ENCODE data around the gene SLC48A1. TPM values are rescaled to one million over a fixed set of nuclear protein-coding genes. Genes with fewer than 3 reads are reported as not detected.

The SLC48A1 gene
- total RNA-seq, 1 donor from 2014 or later = 65.5 TPM

GRCh38 chr12:47818007-47818376, 45.0 kb downstream of the SLC48A1 start:
- no peak for DNase-seq (ENCODE audit: low spot score)
- H3K27ac Mint-ChIP-seq (ENCODE audit: unreplicated experiment) = peak overlapping the region; percentile 100
- H3K27me3 Mint-ChIP-seq (ENCODE audit: unreplicated experiment) = peaks cover 61% of the 10 kb centered on the region
- peaks cover 31% of the 10 kb centered on the region for H3K36me3 Mint-ChIP-seq (ENCODE audit: low read depth, unreplicated experiment)
- peaks cover 75% of the 10 kb centered on the region for H3K4me1 Mint-ChIP-seq (ENCODE audit: unreplicated experiment)
- peak overlapping the region; percentile 98 for H3K4me3 Mint-ChIP-seq (ENCODE audit: unreplicated experiment)
- no peak for TF ChIP-seq CTCF (IDR thresholded peaks at IDR 0.05; ENCODE audit: unreplicated experiment)
- no peaks in the 10 kb centered on the region for H3K9me3 Mint-ChIP-seq (ENCODE audit: unreplicated experiment)

- H3K4me3 Mint-ChIP-seq (ENCODE audit: unreplicated experiment) = peak overlapping the region; percentile 98
- no peaks in the 10 kb centered on the region for H3K9me3 Mint-ChIP-seq (ENCODE audit: unreplicated experiment)
- no peak for TF ChIP-seq CTCF (IDR thresholded peaks at IDR 0.05; ENCODE audit: unreplicated experiment)
- no peak for DNase-seq (ENCODE audit: low spot score)
- peaks cover 59% of the 10 kb centered on the region for H3K27me3 Mint-ChIP-seq (ENCODE audit: unreplicated experiment)
- H3K4me1 Mint-ChIP-seq (ENCODE audit: unreplicated experiment) = peaks cover 75% of the 10 kb centered on the region
- peak overlapping the region; percentile 100 for H3K27ac Mint-ChIP-seq (ENCODE audit: unreplicated experiment)
- peaks cover 31% of the 10 kb centered on the region for H3K36me3 Mint-ChIP-seq (ENCODE audit: low read depth, unreplicated experiment)
These were observed 45.6 kb downstream of the SLC48A1 start for GRCh38 chr12:47818467-47819137.

- H3K27ac Mint-ChIP-seq (ENCODE audit: unreplicated experiment) = peak overlapping the region; percentile 100
- peaks cover 75% of the 10 kb centered on the region for H3K4me1 Mint-ChIP-seq (ENCODE audit: unreplicated experiment)
These were observed 46.3 kb downstream of the SLC48A1 start for GRCh38 chr12:47819138-47819895.

GRCh38 chr12:47819896-47820630, 47.0 kb downstream of the SLC48A1 start, which contains the start of gene HDAC7:
Gene HDAC7 (minus strand): TSS chr12:47819903. CDS start chr12:47819785, 118 bp downstream.
- Mint-ChIP-seq H3K9me3 (ENCODE audit: unreplicated experiment) (no peaks in the 10 kb centered on the region), H3K27me3 (ENCODE audit: unreplicated experiment) (peaks cover 53% of the 10 kb centered on the region), H3K27ac (ENCODE audit: unreplicated experiment) (peak within 1 kb of the TSS; percentile 100), H3K4me1 (ENCODE audit: unreplicated experiment) (peaks cover 75% of the 10 kb centered on the region), H3K4me3 (ENCODE audit: unreplicated experiment) (peak within 1 kb of the TSS; percentile 98), H3K36me3 (ENCODE audit: low read depth, unreplicated experiment) (peaks cover 20% of the 10 kb centered on the region)
- DNase-seq (ENCODE audit: low spot score) = peak; percentile 90
- no peak for TF ChIP-seq CTCF (IDR thresholded peaks at IDR 0.05; ENCODE audit: unreplicated experiment)

More at GRCh38 chr12:47819138-47819895, 46.3 kb downstream of the SLC48A1 start:
- Mint-ChIP-seq H3K9me3 (ENCODE audit: unreplicated experiment) (no peaks in the 10 kb centered on the region), H3K27me3 (ENCODE audit: unreplicated experiment) (peaks cover 55% of the 10 kb centered on the region), H3K4me3 (ENCODE audit: unreplicated experiment) (peak overlapping the region; percentile 98), H3K36me3 (ENCODE audit: low read depth, unreplicated experiment) (peaks cover 28% of the 10 kb centered on the region)
- DNase-seq (ENCODE audit: low spot score) = peak; percentile 70
- no peak for TF ChIP-seq CTCF (IDR thresholded peaks at IDR 0.05; ENCODE audit: unreplicated experiment)
